ENCODE data around the gene BAG1.

Gene BAG1

GRCh38 chr9:33273266-33273971, 8.9 kb upstream of the BAG1 start:
- no peak for DNase-seq

DNA sequence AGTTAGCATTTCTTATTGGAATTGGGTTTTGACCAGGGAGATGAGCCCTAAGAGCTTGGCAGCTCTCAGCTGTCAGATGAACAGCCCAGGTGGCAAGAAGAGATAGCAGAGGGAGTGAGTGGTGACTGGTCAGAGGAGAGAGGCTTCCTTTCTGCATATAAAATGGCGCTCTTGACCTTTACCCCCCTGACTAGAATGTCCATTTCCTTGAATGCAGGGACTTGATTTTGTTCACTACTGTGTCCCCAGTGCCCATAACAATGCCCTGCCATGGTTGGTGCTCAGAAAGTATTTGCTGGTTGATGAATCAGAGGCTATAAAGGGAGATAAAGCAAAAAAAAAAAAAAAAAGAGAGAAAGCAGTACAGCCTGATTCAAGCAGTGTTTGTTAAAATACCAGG, 7.6 kb upstream of the BAG1 start:
- DNase-seq: no peak

- DNase-seq: no peak
Observed at GRCh38 chr9:33270146-33270545, 5.6 kb upstream of the BAG1 start.

GRCh38 chr9:33267151-33267767, 2.8 kb upstream of the BAG1 start:
- no peak for DNase-seq

GRCh38 chr9:33265211-33265865, 830 bp upstream of the BAG1 start:
- DNase-seq: no peak

DNA sequence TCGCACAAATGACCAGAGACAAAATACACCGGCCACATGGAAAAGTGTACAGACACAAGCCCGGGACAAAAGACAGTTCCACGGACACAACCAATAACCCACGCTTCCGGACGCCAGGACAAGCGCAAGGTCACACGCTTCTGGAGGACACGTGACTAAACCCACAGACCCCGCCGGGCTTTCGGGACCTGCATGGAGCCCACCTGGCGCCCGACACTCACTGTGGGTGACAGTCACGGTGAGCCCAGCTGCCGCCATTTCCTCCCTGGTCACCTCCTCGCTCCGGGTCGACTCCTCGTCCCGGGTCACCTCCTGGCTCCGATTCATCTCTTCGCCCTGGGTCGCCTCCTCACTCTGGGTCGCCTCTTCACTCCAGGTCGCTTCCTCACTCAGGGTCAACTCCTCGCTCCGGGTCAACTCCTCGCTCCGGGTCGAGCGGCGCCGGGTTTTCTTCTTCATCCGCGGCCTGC, 470 bp downstream of the BAG1 start:
- no peak for DNase-seq

DNA sequence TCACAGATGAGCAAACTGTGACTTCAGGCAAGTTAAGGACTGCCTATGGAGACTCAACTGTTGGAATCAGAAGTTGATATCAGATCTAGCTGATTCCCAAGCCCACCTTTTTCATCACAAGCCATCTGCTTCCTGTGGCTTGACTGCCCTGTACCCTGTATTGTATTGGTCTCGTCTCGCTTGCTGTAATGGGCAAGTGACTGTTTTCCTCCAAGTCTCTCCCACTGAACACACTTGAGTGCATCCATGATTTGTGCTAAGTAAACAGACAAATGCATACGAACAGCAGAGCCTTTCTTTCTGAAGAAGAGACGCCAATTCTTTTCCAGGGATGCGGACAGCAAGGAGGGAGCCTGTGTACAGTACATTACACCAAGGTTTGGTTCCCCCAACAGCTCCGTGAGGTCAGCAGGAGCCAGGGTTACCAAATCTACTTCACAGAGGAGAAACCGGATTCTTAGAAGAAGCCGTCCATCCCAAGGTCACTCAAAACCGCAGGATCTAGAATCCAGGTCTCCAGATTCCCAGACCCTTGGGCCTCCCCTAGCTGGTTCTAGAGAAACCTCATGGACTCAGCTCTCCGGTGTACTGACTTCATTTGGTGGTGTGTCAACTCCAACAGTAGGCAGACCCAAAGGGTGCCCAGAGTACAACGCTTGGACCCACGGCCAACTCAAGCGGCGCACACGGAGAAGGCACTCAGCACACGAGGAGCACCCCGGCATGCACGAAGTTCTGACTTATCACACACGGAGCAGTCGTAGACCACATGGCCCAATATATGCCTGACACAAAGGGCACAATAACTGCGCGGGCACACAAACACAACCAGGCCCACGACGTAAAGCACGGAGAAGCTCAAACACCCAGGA, 1.1 kb downstream of the BAG1 start:
- DNase-seq: no peak

GRCh38 chr9:33260372-33260771, 4.1 kb downstream of the BAG1 start:
- no peak for DNase-seq

DNA sequence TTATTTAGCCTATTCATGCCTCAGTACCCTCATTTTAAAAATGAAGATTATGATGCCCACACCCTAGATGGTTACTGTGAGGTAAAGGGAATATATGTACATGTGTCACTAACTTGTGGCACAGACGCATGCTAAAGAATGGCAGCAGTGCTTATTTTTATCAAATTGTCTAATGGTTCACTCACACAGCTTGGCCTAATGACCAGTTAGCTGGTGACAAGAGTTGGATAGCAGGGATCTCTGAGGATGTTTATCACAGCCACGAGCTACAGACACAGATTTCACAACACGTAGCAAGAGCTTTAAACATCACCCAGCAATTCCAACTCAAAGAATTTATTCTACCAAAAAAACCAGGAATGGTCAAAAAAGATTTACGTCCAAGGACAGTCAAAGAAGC, 7.2 kb downstream of the BAG1 start:
- no peak for DNase-seq

DNA sequence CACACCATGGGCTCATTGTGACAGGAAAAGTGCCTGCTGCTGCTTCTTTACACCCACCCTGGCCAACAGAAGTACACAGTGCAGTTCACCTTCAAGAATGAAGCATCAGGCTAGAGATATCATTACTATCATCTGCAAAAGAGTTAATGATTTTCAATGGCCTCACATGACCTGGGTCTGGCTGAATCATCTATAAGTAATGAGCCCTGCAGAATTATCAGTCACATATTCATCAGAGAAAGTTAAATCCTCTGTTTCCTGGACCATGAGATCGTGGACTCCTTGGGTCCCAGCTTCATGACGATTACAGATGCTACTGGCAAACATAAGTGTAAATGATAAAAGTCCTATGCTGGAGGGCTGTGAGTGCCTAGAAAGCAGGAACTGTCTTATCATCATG, 8.3 kb downstream of the BAG1 start:
- DNase-seq: no peak

DNA sequence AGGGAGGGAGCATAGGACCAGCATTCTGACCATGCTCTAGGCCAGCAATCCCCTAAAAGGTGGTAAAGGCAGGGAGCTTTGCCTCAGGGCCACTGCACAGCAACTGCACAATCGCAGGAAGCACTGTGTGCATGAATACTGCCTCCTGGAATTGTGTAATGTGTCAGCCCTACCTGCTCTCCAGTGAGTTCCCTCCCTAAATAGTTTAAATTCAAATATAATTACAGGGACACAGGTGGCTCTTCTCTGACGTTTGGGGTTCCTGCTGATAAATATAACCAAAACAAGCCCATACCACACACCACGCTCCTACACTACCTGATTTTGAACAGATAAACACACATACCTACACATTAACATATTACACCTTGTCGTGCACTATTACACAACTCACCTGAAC, 9.0 kb downstream of the BAG1 start:
- no peak for DNase-seq

DNA sequence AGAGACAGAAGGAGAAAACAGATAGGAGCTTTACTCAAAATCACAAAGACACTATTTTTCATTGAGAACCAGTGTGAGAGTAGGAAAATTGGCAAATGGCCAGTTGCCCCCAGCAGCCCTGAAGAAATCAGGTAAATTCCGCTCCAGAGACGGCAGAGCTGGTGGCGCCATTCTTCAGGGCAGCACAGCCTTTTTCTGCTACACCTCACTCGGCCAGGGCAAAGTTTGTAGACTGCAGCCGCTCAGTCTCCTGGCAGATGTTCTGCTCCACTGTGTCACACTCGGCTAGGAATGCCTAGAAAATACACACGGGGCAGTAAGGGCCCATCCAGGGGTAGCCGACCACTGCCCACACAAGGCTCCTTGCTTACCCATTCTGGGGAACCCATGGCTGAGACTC, 9.5 kb downstream of the BAG1 start:
- DNase-seq: no peak

DNA sequence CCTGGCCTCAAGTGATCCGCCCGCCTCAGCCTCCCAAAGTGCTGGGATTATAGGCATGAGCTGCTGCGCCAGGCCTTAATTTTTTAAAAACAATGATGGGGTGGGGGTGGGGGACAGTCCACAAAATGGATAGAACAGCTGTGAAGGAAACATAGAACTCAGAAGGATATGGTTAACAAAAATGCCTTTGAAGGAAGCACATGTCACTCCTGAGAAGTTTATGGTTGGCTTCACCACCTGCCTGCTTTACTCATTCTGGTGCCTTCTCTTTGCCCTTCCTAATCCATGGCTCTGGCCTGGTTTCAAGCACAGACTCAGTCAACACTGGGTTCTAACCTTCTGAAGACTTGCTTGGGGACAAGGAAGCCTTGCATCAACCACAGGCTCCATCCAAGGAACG, 10.3 kb downstream of the BAG1 start:
- DNase-seq: no peak

DNA sequence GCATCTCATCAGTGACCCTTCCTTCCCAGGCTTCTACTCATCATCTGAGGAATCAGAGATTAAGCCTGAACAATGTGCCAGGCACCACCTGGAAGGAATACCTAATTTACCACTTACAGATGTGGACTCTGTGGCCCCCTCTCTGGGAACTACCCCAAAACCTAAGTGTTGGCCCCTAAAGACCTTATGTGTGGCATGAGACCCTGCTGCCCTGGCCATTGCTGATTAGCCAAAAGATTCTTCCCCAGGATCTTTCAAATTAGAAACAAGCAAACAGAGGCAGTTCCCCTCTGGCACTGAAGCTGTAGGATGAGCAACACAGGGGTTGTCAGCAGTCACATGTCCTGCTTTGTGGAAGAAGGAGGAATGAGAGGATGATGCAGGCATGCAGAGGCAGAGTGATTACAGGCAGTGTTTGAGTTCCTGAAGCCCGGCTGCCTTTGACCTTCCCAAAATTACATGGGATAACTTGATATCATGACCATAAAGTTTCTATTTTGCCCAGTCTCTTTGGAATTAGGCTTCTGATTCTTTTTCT, 14.0 kb downstream of the BAG1 start:
- no peak for DNase-seq

DNA sequence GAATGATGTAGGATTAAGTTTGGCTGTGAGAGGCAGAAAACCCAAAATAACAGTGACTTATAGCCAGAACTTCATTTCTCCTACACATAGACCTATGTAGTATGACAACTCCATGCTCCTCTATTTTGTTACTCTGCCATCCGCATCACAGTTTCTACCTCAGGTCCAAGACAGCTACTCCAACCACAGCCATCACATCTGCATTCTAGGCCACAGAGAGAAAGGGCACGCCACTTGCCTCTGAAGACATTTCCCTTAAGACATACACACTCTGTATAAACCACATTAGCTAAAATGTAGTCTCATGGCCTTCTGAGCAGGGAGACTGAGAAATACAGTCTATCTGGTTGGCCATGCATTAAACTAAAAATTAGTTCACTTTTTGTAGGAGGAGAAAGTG, 14.5 kb downstream of the BAG1 start:
- DNase-seq: no peak

- DNase-seq: no peak
Observed at GRCh38 chr9:33249087-33249658, 15.3 kb downstream of the BAG1 start.

DNA sequence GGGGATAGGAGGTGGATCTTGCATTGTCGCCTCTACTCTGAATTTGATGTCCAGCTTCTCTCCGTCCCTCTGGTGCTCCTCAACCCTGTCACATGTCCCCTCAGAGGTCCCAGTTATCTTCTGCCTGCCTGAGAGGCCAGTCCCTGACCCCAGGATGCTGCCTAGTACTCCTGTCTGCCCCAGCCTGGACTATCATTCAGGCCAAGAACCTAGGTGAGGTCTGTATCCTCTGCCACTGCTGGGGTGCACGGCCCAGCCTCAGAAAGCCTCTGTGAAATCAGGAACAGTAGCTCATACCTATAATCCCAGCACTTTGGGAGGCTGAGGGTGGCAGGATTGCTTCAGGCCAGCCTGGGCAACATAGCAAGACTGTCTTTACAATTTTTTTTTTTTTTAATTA, 15.9 kb downstream of the BAG1 start:
- no peak for DNase-seq

GRCh38 chr9:33246269-33246860, 18.1 kb downstream of the BAG1 start:
- no peak for DNase-seq

DNA sequence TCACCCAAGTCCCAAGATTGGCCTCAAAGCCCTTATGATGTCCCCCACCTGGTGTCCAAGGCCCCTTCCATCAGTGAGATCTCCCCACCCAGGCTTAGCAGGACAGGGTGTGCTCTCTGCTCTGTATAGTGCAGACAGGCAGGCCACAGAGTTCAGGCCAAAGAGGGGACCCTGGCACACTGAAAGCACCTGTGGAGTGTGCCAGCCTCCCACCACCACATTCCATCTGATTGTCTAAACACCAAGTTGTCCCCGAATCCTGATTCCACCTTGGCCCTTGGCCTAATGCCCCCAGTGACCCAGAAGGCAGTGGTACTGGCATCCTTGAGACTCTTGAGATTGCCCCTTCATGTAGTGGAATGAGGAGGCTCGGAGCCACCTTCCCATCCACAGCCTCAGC, 19.2 kb downstream of the BAG1 start:
- DNase-seq: no peak

DNA sequence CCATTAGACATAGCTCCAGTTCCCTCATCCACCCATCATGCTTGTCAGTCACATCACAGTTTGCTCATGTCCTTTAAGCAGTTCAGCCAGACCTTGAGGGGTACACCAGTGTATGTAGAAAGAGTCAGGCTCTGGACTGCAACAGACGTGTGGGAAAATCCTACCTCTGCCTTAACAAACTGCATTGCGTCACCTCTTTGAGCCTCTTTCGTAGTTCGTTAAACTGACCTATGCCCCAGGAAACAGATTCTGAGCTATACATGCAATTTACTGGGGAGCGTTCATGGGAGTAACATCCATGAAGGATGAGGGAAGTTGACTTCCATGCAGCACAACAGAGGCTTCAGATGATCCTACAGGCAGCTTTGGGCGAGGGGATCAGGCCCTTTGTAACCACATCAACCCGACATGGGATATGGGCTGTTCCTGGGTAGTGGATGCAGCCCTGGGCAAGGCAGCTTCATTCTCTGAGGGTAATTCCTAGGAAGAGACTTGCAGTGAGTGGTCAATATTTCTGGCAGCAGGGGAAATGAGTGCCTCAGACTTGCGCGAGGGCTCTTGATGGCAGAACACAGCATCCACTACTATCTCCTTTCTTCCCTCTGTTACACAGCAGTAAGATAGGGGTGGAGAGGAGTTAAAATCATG, 20.2 kb downstream of the BAG1 start:
- DNase-seq: no peak

DNA sequence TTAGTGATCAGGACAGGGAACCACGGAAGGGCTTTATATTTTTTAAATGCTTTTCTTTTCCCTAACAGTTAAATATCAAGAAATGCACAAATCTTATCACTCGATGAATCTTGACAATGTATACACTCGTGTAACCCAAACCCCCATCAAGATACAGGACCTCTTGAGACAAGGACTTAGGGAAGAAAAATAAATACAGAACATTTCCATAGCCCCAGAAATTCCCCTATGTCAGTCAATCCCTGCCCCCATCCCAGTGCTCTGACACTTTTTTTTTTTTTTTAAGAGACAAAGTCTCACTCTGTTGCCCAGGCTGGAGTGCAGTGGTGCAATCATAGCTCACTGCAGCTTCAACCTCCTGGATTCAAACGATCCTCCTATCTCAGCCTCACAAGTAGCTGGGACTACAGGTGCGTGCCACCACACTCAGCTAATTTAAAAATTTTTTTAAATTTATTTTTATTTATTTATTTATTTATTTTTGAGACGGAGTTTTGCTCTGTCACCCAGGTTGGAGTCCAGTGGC, 21.8 kb downstream of the BAG1 start:
- DNase-seq: no peak

GRCh38 chr9:33241298-33241697, 23.2 kb downstream of the BAG1 start:
- no peak for DNase-seq

All from NCI-H2107 (cell line).